Activated CD4-positive, alpha-beta T cell treated with anti-CD3 and anti-CD28 coated beads, Interleukin-2, amount 50 U/mL, for 48 hours (primary cell): ENCODE data around the gene USP31.
"Not testable (repeated sequence)": the region's sequence is repeated elsewhere in the genome, so short reads cannot be mapped to it uniquely, and the experiment has no call there.

Source experiments
- DNase-seq, 2 experiments: peaks; one replicate each; pipeline ENCODE4 v3.0.0-alpha.2; 2020

The USP31 gene

DNA sequence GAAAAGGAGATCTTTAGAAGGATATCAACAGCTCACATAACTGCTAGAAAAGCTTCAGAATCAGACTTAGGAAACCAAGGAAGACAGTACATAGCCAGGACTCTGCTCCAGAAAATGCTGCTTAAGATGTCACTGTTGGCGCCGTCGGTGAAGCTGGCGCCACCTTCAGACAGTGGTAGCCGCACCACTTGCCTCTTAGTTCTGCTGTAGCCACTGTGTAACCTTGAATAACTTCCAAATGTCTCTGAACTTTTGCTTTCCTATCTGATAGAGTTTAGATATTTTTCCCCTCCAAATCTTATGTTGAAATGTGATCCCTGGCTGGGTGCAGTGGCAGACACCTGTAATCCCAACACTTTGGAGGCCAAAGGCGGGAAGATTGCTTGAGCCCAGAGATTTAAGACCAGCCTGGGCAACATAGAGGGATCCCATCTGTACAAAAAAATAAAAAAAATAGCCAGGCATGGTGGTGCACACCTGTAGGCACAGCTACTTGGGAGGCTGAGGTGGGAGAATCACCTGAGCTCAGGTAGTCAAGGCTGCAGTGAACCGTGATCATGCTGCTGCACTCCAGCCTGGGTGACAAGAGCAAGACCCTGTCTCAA, 6.3 kb upstream of the USP31 start:
- no peak for DNase-seq

DNA sequence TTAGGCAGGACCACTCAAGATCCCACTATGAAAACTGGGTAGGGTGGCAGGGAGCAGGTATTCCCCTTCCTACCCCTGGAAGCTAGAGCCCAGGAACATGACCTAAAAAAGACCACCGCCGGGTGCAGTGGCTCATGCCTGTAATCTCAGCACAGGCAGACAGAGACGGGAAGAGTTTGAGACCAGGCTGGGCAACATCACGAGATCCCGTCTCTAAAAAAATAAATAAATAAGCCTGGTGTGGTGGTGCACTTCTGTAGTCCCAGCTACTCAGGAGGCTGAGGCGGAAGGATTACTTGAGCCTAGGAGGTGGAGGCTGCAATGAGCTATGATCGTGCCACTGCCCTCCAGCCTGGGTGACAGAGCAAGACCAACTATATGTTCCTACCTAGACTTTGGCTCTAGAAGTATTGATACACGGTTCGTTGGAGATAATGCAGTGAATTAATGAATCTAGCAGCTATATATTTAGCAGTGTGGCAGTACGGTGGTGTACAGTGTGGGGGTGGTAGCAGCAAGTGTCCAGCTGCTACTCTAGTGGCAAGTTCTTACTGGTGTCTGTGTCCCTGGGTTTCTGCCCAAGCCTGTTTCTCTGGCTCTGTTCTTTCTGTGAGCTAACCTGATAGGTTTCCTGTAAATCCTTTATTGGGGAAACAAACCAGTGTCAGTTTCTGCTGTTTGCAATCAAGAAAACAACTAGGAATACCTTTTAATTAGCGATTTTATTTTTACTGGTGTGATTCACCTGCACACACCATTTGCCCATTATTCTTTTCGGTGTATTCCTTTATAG, 3.3 kb upstream of the USP31 start:
- DNase-seq, result no peak

DNA sequence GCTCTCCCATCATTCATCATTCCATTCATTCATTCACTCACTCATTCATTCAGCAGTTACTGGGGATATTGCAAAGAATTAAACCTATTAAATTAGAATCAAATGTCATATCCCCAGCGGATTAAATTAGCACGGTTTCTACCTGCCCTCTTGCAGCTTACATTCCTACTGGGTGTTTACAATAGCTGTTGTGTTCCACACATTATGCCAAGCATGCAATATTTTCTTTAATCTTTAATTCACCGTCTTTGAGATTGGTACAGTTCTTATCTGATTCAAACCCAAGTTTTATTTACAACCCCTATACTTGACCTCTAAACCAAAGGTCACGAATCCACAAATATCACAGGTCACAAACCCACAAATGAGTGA, 727 bp upstream of the USP31 start:
- DNase-seq, result no peak

DNA sequence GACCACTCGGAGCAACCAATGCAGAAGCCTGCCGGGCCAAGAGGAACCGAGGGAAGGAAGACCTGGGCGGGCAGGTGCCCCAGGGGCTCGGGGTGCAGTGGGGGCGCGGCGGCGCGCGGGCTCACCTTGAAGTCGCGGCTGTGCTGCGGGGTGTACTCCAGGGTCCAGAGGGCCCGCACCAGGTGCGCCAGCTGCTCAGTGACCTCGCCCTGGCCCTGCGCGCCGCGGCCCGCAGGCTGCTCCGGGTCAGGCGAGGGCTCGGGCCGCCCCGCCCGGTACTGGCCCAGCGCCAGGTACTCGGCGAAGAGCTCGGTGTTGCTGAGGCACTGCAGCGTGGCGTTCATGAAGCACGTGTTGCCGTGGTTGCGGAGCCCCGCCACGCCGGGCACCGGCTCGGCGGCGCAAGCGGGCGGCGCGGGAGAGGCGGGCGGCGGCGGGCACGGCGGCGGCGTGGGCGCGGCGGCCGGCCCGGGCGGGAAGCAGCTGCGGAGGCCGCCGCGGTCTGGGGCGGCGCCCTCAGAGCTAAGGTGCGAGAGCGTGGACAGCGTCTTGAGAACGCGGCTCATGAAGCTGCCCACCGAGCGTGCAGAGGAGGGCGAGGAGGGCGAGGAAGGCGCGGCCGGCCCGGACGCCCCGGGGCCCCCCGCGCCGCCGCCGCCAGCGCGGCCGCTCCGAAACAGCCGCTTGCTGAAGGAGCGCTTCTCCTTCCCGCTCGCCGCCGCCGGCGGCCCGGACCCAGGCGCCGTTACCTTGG, 562 bp downstream of the USP31 start:
- peak; percentile 51 to 54 for DNase-seq

DNA sequence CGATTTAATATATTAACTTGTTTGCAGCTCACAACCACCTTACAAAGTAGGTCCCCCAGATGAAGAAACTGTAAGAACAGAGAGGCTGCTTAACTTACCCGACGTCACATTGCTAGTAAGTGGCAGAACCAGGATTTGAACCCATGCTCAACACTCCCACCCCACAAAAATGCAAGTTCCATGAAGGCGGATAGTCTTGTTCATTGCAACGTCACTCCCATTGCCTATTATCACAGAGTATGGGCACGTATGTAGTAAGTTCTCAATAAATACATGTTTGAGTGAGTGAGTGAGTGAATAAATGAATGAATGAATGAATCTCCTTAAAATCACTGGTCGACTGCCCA, 1.1 kb downstream of the USP31 start:
- DNase-seq, result no peak

DNA sequence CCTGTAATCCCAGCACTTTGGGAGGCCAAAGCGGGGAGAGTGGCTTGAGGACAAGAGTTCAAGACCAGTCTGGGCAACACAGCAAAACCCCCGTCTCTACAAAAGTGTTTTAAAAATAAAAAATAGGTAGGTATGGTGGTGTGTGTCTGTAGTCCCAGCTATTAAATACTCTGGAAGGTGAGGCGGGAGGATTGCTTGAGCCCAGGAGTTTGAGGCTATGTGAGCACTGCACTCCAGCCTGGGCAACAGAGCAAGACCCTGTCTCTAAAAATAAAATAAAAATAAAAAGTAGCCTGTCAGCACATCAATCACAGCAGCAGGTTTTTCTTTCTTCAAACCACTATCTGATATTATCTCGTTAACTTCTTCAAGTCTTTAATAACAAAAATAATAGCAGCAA, 1.6 kb downstream of the USP31 start:
- DNase-seq, result no peak

DNA sequence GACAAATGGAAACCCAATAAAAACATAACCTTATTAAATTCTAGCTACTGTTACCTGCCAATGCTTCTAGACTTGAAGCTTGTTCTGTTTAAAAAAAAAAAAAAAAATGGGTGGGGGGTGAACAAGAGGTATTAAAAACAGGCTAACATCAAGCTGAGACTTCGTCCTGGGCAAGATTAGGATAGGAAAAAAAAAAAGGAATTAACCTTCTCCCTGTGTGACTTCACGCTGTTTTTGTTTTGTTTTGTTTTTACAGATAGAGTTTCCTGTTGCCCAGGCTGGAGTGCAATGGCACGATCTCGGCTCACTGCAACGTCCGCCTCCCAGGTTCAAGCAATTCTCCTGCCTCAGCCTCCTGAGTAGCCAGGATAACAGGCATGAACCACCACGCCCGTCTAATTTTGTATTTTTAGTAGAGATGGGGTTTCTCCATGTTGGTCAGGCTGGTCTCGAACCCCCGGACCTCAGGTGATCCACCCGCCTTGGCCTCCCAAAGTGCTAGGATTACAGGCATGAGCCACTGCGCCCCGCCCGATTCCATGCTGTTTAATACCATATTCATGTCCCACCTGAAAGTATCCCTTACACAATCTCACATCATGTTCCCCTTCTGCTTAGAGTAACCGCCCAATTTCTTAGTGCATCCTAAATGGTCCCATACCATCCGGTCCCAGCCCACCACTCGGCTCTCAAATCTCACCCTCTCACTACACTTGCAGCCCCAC, 2.2 kb downstream of the USP31 start:
- DNase-seq, result no peak

DNA sequence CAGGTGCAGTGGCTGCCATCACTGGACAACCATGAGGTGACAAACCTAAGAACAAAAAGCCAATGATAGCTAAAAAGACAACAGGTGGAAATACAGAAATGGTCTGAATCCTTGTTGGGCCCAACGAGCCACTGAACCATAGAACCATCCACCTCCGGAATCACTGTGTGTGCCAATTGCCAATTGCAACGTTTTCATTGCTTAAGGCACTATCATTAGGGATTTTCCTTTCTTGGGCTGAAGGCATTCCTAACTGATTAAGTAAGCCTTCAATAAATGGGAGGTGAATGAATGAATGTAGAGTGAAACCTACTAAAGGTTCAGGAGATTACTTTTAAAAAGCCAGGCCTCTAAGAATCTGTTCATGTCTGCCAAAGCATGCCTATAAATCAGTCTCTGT, 3.6 kb downstream of the USP31 start:
- no peak for DNase-seq

DNA sequence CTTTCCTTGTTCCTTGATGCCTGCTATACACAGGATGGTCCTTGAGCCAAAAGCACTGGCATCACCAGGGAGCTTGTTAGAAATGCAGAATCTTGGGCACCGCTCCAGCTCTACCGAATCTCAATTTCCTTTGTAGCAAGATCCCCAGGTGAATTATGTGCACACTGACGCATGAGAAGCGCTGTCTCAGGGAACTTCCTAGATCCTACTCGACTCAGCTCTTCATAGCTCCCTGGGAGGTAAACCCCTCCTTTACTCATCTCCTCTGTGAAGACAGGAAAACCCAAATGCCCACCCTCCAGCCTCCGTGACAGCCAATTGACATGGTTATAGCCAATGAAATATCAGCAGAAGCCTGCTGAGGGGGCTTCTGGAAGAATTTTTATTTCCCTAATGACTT, 4.1 kb downstream of the USP31 start:
- DNase-seq, result no peak

DNA sequence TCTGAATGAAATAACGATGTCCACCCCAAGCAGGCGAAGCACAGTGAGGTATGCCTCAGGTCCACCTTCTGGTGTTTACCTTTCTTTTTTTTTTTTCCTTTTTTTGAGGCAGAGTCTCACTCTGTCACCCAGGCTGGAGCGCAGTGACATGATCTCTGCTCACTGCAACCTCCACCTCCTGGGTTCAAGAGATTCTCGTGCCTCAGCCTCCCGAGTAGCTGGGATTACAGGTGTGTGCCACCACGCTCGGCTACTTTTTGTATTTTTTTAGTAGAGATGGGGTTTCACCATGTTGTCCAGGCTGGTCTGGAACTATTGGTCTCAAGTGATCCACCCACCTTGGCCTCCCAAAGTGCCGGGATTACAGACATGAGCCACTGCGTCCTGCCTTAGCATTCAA, 4.9 kb downstream of the USP31 start:
- DNase-seq, result not testable (repeated sequence)

DNA sequence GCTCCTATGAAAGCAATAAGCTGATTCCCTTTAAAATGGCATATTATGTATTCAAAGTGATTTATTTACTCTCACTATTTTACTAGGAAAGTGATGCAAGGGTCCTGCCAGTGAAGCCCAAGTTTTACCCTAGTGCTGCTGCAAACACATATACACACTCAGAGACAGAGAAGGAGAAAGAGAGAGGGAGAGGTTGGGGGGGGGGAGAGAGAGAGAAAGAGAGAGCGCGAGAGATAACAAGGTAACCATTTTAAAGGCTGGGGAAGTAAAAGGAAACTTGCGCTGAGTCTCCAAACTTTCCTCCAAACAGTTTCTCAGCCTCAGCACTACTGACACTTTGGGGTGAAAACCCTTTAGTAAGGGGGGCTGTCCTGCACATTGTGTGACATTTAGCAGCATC, 5.9 kb downstream of the USP31 start:
- no peak for DNase-seq

DNA sequence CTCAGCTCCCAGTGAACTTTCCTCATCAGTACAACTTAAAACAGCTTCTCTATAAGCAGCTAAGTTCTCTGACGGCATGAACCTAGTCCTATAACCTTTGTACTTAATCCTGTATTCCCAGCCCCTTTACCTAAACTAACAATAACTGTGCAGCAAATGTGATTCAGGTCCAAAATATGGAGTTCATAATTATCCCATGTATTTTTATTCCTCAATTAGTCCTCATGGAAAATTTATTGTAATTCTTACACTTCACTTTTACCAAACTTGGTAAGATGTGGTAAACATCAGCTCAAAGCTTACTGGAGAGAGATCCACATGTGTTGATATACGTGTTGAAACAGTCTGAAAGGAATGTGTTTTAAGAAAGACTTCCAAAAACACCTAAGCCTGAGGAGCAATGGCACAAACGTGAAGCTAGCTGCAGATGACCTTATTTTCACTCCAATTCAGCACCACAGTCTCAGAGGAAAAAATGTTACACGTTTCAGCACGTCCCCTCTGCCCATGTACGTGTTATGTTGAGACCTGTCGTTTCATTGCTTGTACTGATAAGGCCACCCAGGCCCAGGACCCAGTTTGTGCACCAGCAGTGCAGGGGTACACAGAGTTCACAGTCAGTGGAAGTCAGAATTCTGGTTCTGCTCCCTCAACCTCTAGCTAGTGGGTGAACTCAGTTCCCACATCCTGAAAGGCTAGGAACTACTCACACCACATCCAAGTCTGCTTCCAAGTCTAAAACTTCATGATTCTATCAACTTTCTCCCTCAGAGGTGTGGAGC, 7.1 kb downstream of the USP31 start:
- DNase-seq, result no peak

DNA sequence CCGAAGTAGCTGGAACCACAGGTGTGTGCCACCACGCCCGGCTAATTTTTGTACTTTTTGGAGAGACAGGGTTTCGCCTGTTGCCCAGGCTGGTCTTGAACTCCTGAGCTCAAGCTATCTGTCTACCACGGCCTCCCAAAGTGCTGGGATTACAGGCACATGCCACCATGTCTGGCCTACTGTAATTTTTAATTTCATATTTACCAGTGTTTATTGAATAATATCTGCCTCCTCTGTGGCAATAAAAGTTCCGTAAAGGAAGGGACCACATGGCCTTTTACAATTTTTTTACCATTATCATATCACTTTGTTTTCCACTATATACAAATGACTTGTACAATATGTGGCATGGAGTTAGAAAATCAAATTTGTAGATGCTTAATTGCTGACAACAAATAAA, 7.8 kb downstream of the USP31 start:
- no peak for DNase-seq

DNA sequence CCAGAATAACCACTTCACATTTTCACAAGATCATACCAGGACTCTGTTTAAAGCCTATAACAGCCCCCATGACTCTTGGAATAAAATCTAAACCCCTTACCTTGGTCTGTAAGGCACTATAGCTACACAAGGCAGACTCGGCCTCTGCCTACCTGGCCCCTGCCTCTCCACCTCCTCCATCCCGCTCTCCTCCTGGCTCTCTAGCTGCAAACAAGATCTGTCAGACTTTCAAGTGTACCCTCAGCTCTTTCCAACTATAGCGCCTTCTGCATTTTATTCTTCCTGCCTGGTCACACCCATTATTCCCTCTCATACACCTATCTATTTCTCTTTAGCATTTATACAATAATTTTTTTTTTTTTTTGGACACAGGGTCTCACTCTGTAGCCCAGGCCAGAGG, 8.2 kb downstream of the USP31 start:
- DNase-seq, result no peak

DNA sequence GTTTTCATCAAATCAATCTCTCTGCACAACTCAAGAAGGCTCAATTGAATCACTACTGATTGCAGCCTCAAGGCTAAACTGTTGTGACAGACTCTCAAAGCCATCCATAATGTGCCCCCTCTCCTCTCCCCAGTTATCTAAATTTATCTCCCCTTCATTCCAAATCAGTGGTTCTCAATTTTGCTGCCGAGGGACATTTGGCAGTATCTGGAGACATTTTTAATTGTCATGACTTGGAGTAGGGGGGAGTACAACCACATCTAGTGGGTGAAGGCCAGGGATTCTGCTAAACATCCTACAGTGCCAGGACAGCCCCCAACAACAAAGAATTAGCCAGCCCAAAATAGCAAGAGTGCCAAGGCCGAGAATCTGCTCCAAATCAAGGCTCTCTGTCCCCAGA, 9.1 kb downstream of the USP31 start:
- no peak for DNase-seq

DNA sequence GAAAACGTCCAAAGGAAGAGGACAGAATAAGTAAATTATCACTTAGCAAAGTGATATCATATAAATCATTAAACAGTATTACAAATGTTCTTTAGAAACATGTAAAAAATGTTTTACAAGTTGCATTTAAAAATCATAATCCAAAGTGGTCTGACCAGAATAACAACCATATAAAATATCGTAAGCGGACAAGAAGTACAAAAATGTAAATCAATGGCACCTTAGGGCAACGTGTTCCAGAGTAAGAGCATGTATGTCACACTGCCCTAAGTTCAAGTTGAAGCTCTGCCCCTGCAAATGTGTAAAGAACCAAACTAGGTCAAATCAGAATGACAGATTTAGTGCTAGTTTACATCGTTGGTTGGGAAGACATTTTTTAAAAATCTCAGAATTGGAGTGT, 11.4 kb downstream of the USP31 start:
- no peak for DNase-seq

DNA sequence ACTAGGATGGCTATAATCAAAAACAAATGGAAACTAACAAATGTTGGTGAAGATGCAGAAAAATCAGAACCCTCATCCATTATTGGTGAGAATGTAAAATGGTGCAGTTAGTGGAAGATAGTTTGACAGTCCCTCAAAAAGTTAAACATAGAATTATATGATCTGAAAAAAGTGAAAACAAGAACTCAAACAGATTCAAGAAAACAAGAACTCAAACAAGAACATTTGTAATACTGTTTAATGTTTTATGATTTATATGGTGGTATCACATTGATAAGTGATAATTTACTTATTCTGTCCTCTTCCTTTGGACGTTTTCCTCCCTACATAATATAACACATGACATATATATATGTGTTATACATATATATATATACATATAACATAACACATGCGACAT, 12.0 kb downstream of the USP31 start:
- no peak for DNase-seq

DNA sequence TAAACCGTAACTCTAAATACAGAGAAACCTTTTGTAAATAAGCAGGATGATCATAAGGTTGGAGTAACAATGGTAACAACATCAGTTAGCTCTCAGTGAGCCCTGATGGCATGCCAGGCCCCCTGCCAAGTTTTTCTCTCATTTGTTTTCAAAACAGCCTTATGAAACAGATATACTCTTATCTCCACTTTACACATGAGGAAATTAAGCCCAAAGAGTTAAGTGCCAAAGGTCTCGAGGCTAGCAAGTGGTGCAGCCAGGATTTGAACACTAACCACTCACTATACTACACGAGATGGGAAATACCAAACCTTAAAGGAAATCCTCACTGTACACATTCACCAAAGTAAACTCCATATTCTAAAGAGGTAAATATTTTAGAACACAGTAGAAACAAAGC, 15.0 kb downstream of the USP31 start:
- DNase-seq, result no peak

DNA sequence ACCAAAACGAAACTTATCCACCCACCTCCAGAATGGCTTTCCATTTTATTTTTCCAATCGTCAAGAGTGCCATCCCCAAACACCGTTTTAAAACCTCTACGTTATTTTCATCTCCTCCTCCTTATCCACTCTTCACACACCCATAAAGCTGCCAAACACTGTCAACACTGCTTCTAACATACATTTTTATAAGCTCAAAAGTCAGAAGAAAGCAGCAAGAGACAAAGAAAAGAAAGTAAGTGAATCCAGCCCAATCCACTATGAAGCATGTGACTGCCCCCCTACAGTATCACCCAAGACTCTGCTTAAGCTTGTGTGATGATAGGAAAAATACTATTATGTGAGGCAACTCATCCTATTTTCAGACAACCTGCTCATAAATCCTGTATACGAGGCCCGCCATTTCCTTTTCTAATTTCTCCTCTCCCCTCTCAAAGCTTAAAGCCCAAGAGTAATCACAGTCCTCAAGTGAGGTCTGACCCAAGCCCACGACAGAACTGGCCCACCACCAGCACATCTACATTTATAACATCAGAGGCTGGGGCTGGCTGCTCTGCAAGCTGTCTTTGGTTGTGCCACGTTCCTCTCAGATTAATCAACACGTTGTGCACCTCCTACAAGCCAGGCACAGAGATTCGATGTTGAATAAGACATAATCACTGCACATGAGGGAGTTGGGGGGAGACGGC, 16.3 kb downstream of the USP31 start:
- DNase-seq, result no peak

DNA sequence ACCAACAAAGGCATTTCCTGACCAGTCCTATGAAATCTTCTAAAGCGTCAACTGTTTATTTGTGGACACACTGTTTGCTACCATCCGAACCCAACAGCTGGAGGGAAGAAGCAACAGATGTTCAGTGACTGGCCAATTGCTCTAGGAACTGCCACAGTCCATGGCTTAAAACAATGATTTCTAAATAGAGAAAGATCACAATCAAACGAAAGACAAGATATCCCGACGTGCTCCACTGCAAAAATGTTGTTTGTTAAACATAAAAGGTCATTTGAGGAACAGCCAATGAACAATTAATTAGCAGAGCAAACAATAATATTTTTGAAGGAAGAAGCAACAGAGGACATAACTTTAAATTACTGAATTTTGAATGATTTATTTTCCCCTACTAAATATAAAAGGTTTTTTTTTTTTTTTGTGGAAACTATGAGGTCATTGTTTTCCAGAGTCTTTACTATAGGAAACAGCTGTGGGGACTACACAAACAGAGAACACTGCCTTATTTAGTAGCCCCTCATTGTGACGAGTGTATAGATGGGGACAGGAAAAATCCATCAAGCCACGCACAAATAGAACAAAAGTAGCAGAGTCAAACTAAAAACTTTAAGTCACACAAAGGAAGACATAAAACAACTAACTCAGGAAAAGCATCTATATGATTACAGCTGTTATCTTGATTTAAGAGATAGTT, 17.2 kb downstream of the USP31 start:
- no peak for DNase-seq

DNA sequence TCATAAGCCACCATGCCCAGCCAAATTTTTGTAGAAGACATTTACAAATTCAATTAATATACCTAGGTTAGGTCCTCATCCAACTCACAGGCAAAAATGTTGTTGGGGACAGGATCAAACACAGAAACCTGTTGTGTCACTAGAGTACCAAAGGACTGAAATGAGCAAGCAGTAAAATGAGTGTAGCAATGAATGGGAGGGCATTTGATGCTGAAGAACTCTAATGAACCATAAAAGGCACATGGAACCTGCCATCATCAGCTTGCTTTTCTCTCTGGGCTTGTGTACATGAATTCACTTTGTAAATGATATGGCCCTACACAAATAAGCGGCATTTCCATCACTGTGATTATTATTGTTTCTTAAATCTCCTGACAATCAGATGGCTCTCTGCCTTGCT, 17.8 kb downstream of the USP31 start:
- DNase-seq, result no peak

DNA sequence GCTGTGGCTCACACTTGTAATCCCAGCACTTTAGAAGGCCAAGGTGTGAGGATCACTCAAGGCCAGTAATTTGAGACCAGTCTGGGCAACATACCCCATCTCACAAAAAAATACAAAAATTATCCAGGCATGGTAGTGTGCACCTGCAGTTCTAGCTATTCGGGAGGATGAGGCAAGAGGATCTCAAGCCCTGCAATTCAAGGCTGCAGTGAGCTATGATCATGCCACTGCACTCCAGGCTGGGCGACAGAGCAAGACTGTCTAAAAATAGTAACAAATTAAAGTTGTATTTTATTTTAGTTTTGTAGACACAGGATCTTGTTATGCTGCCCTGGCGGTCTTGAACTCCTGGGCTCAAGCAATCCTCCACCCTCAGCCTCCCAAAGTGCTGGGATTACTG, 18.2 kb downstream of the USP31 start:
- no peak for DNase-seq
